ENCODE data around the gene LRP2. TPM values are rescaled to one million over a fixed set of nuclear protein-coding genes. Genes with fewer than 3 reads are reported as not detected.

The LRP2 gene
- total and polyA plus RNA-seq, 2 of the 4 experiments (the other 2 are of a cell fraction) = not detected

DNA sequence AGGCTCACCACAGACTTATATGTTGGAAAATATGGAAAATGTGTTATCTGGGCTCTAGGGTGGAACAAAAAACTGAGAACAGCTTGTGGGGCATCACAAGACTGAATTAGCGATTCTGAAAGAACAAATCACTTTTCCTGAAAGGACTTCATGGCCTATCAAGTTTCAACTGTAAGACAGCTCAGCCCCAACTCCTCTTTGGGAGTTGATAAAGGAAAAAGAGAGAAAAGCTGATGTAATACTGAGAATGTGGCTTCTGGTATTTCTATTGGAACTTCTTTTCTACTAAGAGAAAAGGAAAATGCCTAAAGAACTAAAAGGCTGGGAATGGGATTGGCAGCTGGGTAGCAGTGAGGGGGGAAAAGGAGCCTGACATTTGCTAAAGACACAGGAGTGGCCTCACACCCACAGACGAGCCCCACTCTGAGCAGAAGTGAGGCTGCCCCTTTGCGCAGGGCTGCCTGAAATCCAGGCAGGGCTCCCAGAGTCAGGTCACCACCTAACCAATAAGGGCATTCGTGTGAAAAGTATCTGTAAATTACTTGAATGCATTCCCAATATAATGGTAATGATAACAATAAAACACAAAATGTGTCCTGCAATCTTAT lies 75.6 kb downstream of the LRP2 start:
- Histone ChIP-seq H3K4ac (ENCODE audit: low read depth, low read length) (no peak overlapping the region), H3K23ac (ENCODE audit: low read depth, low read length) (no peak overlapping the region), H2AFZ (replicated peaks; ENCODE audit: low read length, poor library complexity) (no peak overlapping the region), H2BK120ac (ENCODE audit: low read depth, low read length) (no peak overlapping the region), H3K14ac (replicated peaks; ENCODE audit: low read depth, low read length) (no peak overlapping the region), H2BK15ac (ENCODE audit: low read depth, low read length) (no peak overlapping the region), H3K18ac (ENCODE audit: low read depth, low read length) (no peak overlapping the region), H2BK5ac (ENCODE audit: low read depth, low read length, poor library complexity, severe bottlenecking) (no peak overlapping the region), H2BK20ac (ENCODE audit: low read depth, low read length) (no peak overlapping the region), H3K9me1 (ENCODE audit: insufficient read depth, low read length) (no peaks in the 10 kb centered on the region), H3K79me1 (ENCODE audit: low read depth in 1 of 2, low read length in 2 of 2) (no peaks in the 10 kb centered on the region), H3K9me3 (ENCODE audit: control insufficient read depth, insufficient read depth, low read length) (no peaks in the 10 kb centered on the region), H4K5ac (ENCODE audit: low read depth, low read length) (no peak overlapping the region), H2AK5ac (ENCODE audit: low read depth, low read length) (no peak overlapping the region), H4K91ac (ENCODE audit: insufficient read depth, low read depth, low read length) (no peak overlapping the region), H4K8ac (ENCODE audit: low read depth in 2 of 2, low read length in 2 of 2) (no peak overlapping the region), H4K20me1 (ENCODE audit: insufficient read depth, low read length) (no peaks in the 10 kb centered on the region), H3K36me3 (ENCODE audit: control insufficient read depth, insufficient read depth, low read length) (no peaks in the 10 kb centered on the region), H3K4me2 (ENCODE audit: low read depth, low read length) (no peak overlapping the region), H3K9ac (ENCODE audit: low read depth, low read length) (no peak overlapping the region), H3K27me3 (ENCODE audit: control insufficient read depth, insufficient read depth, low read length) (no peaks in the 10 kb centered on the region), H3K27ac (ENCODE audit: insufficient read depth, low read length) (no peak overlapping the region), H2AK9ac (replicated peaks; ENCODE audit: low read depth, low read length, poor library complexity) (no peak overlapping the region), H3K56ac (ENCODE audit: extremely low read depth, insufficient read depth, low read length) (no peak overlapping the region), H3K4me1 (ENCODE audit: control insufficient read depth, insufficient read depth, low read length) (no peaks in the 10 kb centered on the region), H3K4me3 (ENCODE audit: insufficient read depth, low read depth, low read length) (no peak overlapping the region)
- dilution Hi-C loops (cut with HindIII; ENCODE audit: low sequenced_read_pairs, unreplicated experiment) (no loop called here), in situ Hi-C loops (cut with MboI; ENCODE audit: low sequenced_read_pairs) (no loop called here), intact Hi-C loops (cut with micrococcal nuclease) (no loop called here)
- ChIA-PET POLR2A (ENCODE audit: unreplicated experiment) (no interaction called here), CTCF (no interaction called here)
- no TSS peak for BruUV-seq (replicated peaks)
- ATAC-seq (ENCODE audit: low read depth) (no peak), DNase-seq (no peak)
- no CpG with 5 or more reads among the region's 4 CpGs for whole genome bisulfite sequencing, 2 experiments (ENCODE audit: extremely low coverage in 2 of 2, insufficient read length in 1 of 2)
- no peak for TF ChIP-seq MAFK (IDR thresholded peaks at IDR 0.05; ENCODE audit: low read depth, low read length)
- TF ChIP-seq POLR2A (IDR thresholded peaks at IDR 0.05; ENCODE audit: low read depth, low read length) = no peak
- TF ChIP-seq, protein P1, sequence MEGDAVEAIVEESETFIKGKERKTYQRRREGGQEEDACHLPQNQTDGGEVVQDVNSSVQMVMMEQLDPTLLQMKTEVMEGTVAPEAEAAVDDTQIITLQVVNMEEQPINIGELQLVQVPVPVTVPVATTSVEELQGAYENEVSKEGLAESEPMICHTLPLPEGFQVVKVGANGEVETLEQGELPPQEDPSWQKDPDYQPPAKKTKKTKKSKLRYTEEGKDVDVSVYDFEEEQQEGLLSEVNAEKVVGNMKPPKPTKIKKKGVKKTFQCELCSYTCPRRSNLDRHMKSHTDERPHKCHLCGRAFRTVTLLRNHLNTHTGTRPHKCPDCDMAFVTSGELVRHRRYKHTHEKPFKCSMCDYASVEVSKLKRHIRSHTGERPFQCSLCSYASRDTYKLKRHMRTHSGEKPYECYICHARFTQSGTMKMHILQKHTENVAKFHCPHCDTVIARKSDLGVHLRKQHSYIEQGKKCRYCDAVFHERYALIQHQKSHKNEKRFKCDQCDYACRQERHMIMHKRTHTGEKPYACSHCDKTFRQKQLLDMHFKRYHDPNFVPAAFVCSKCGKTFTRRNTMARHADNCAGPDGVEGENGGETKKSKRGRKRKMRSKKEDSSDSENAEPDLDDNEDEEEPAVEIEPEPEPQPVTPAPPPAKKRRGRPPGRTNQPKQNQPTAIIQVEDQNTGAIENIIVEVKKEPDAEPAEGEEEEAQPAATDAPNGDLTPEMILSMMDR (conservative IDR thresholded peaks at IDR 0.05; ENCODE audit: low read depth, low read length) = no peak
- no peak for TF ChIP-seq RFX5 (IDR thresholded peaks at IDR 0.05; ENCODE audit: low read depth, low read length)
- TF ChIP-seq NFE2L2 (IDR thresholded peaks at IDR 0.05; ENCODE audit: low read depth, low read length) = no peak
- no peak for TF ChIP-seq CEBPB (IDR thresholded peaks at IDR 0.05; ENCODE audit: low read depth, low read length)
- TF ChIP-seq RCOR1 (IDR thresholded peaks at IDR 0.05; ENCODE audit: insufficient replicate concordance, low read length) = no peak
- TF ChIP-seq, protein P2, sequence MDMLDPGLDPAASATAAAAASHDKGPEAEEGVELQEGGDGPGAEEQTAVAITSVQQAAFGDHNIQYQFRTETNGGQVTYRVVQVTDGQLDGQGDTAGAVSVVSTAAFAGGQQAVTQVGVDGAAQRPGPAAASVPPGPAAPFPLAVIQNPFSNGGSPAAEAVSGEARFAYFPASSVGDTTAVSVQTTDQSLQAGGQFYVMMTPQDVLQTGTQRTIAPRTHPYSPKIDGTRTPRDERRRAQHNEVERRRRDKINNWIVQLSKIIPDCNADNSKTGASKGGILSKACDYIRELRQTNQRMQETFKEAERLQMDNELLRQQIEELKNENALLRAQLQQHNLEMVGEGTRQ (IDR thresholded peaks at IDR 0.05; ENCODE audit: low read depth, low read length) = no peak
- no peak for TF ChIP-seq FOS (IDR thresholded peaks at IDR 0.05; ENCODE audit: low read depth, low read length)
- no peak for TF ChIP-seq BHLHE40 (IDR thresholded peaks at IDR 0.05; ENCODE audit: low read depth, low read length)
- TF ChIP-seq CHD1 (IDR thresholded peaks at IDR 0.05; ENCODE audit: low read depth, low read length) = no peak
- TF ChIP-seq MXI1 (IDR thresholded peaks at IDR 0.05; ENCODE audit: borderline replicate concordance, low read depth, low read length) = no peak
- no peak for TF ChIP-seq MAZ (IDR thresholded peaks at IDR 0.05; ENCODE audit: borderline replicate concordance, low read depth, low read length)
- TF ChIP-seq, protein P3, sequence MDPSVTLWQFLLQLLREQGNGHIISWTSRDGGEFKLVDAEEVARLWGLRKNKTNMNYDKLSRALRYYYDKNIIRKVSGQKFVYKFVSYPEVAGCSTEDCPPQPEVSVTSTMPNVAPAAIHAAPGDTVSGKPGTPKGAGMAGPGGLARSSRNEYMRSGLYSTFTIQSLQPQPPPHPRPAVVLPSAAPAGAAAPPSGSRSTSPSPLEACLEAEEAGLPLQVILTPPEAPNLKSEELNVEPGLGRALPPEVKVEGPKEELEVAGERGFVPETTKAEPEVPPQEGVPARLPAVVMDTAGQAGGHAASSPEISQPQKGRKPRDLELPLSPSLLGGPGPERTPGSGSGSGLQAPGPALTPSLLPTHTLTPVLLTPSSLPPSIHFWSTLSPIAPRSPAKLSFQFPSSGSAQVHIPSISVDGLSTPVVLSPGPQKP (IDR thresholded peaks at IDR 0.05; ENCODE audit: borderline replicate concordance, low read depth, low read length) = no peak
